Activated T-helper 17 cell treated with anti-CD3 and anti-CD28 coated beads, Interleukin-2, amount 50 U/mL, for 72 hours (primary cell): Measurements from ENCODE around the gene PRKCZ. TPM values are rescaled to one million over a fixed set of nuclear protein-coding genes. Genes with fewer than 3 reads are reported as not detected.
A peak's percentile ranks its signal among the peaks of the same experiment; 100 is the strongest.
"Not testable (repeated sequence)": the region's sequence is repeated elsewhere in the genome, so short reads cannot be mapped to it uniquely, and the experiment has no call there.

Experiments used
- ATAC-seq: fragments of 150-1000 bp; cut with Tn5 transposase; replicated peaks from 2 replicates; pipeline ENCODE4 v1.10.0; 2021; ENCODE audit warnings: mild to moderate bottlenecking, moderate library complexity
- H3K27ac Mint-ChIP-seq: one replicate; pipeline ENCODE4 v1.8.0; 2022; ENCODE audit warnings: mixed read lengths
- H3K27me3 Mint-ChIP-seq: one replicate; pipeline ENCODE4 v1.8.0; 2022; ENCODE audit warnings: mixed read lengths
- H3K36me3 Mint-ChIP-seq: one replicate; pipeline ENCODE4 v1.8.0; 2022; ENCODE audit warnings: low read depth, mild to moderate bottlenecking, mixed read lengths
- H3K4me1 Mint-ChIP-seq: one replicate; pipeline ENCODE4 v1.8.0; 2022; ENCODE audit warnings: mixed read lengths
- H3K4me3 Mint-ChIP-seq: one replicate; pipeline ENCODE4 v1.8.0; 2022; ENCODE audit warnings: mild to moderate bottlenecking, mixed read lengths
- H3K9me3 Mint-ChIP-seq: one replicate; pipeline ENCODE4 v1.8.0; 2022; ENCODE audit warnings: mixed read lengths
- total RNA-seq, 2 donors: library from RNA; stranded (reverse); gene quantifications; one replicate each; pipeline ENCODE4 v1.2.3, GENCODE V29; 2022

The PRKCZ gene
- total RNA-seq, 2 donors from 2014 or later: 12.2 to 24.7 TPM

DNA sequence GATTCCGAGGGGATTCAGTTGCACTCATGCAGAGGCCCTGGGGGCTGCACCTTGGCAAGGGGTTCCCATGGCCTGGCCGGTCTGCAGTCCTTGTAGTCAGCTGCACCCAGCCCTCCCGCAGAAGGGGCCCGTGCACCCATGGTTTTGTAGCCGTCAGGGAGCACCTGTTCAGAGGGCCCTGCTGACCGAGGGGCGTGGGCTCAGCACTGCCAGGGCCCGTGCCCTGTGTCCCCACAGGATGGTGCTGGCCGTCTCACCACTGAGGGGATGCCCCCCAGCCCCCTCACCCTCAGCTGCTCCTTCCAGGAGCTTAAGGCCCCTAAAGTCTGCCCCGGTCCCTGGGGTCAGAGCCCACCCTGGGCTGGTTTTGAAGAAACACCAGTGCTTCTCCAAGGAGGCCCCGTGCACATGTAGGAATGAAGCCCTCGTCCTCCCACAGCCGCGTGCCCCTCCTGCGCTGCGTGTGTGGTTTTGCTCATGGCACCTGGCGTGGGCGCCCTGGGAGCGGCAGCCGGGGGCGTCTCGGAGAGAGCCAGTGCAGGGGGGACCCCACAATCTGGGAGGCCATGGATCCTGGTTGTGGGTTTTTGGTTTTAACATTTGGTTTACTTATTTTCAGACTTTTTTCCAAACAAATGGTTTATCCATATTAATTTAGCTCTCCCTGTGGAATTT lies 40.1 kb downstream of the PRKCZ start:
- Mint-ChIP-seq H3K9me3 (no peaks in the 10 kb centered on the region), H3K27me3 (no peaks in the 10 kb centered on the region), H3K4me1 (peaks cover 4% of the 10 kb centered on the region), H3K36me3 (no peaks in the 10 kb centered on the region), H3K4me3 (no peak overlapping the region), H3K27ac (no peak overlapping the region)
- no peak for ATAC-seq

DNA sequence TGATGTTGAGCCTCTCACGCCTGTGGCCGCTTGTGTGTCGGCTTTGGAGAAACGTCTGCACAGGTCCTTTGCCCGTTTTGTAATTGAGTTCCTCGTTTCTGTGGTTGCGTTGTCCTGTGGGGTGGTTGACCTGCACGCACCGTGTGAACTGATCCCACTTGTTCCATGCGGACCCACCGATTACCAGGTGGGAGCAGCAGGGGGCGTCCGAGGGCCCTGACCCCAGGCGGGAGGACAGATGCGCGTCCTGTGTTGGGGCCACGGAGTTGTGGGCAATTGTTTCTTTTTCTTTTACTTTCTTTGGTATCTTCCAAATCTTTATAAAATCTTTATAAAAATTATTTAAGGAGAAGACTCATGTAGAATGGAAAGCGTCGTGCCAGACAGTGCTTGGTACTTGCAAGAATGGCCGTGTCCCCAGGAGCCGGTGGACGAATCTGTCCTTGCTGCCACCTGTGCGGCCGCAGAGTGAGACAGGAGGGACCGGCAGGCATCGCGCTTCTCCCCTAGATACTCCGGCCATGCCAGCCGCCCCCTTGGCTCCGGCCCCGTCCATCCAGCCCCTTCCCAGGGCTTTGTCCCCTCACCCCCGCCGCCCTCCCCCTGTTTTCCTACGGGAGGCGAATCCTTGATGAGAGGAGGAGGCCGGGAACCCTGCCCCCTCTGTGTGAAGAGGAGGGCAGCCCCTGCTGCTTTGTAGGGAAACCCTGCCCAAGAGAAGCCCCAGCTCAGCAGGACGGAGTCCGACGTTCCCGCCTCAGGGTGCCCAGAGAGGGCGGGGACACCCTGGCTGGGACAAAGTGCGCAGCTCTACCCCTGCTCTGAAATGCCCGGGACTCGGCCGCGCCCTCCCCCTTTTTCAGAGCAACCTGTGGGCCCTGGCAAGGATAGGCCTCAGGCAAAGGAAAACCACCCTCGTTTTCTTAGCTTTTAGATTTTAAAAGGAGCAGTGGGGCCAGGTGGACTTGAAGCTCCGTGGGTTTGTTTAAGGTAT lies 41.7 kb downstream of the PRKCZ start:
- Mint-ChIP-seq H3K27me3 (no peaks in the 10 kb centered on the region), H3K9me3 (no peaks in the 10 kb centered on the region), H3K27ac (no peak overlapping the region), H3K4me3 (no peak overlapping the region), H3K4me1 (peaks cover 4% of the 10 kb centered on the region), H3K36me3 (no peaks in the 10 kb centered on the region)
- ATAC-seq: peak; percentile 44

DNA sequence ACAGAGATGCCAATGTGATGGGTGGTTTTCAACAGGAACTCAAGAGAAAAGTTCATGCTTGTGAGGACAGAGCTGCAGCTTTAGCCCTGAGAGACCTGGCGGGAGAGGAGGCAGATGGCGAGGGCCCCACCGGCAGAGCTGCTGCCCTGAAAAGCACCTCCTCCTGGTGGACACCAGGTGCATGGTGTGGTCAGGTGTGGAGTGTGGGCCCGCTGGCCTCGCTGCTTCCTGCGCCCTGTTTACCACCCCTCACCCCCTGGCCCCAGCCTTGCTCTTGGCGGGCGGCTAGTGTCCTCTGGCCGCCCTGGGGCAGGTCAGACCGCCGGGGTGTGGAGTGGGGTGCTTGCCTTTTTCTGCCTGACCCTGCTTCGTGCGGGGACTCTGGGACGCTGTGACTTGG lies 42.8 kb downstream of the PRKCZ start:
- H3K27ac Mint-ChIP-seq: no peak overlapping the region
- H3K9me3 Mint-ChIP-seq: no peaks in the 10 kb centered on the region
- no peaks in the 10 kb centered on the region for H3K36me3 Mint-ChIP-seq
- H3K4me3 Mint-ChIP-seq: no peak overlapping the region
- no peak for ATAC-seq
- peaks cover 8% of the 10 kb centered on the region for H3K4me1 Mint-ChIP-seq
- no peaks in the 10 kb centered on the region for H3K27me3 Mint-ChIP-seq

DNA sequence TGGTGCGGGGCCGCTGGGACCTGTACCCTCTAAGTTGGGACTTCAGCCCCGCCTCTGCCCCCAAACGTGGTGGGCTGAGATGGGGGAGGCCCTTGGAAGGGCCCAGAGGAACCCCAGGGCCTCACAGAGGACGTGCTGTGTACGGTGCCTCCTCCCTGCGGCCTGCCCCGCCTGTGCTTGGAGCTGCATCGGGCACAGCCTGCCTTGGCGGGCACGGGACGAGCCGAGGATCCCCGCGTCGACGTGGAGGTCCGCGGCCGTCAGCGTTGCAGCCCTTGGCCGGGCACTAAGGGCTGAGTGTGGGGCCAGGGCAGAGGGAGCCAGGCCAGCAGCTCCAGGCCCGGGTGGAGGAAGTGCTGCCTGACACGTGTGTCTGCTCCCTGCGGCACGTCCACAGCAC lies 43.4 kb downstream of the PRKCZ start:
- H3K27me3 Mint-ChIP-seq: no peaks in the 10 kb centered on the region
- no peak for ATAC-seq
- no peak overlapping the region for H3K27ac Mint-ChIP-seq
- no peaks in the 10 kb centered on the region for H3K36me3 Mint-ChIP-seq
- no peaks in the 10 kb centered on the region for H3K9me3 Mint-ChIP-seq
- no peak overlapping the region for H3K4me3 Mint-ChIP-seq
- peaks cover 10% of the 10 kb centered on the region for H3K4me1 Mint-ChIP-seq

- not testable (repeated sequence) for H3K9me3 Mint-ChIP-seq, H3K27ac Mint-ChIP-seq, H3K36me3 Mint-ChIP-seq, H3K4me1 Mint-ChIP-seq, H3K4me3 Mint-ChIP-seq, H3K27me3 Mint-ChIP-seq, ATAC-seq
Measured at GRCh38 chr1:2094269-2095158, 44.3 kb downstream of the PRKCZ start.

DNA sequence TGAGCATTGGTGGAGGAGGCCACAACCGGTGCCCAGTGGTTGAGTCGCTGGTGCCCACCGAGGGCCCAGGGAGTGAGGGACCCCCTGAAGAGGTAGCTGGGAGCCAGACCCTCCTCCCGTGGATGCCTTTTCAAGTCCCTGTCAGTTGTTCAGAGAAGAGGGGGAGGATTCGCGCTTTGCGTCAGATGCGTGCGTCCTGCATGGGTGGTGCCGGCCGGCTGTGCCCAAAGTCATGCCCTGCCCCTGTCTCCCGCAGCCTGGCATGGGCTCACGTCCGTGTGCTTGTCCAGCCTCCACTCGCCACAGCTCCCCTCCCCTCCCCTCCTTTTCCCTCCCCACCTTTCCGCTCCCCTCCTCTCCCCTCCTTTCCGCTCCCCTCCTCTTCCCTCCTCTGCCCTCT lies 45.2 kb downstream of the PRKCZ start:
- ATAC-seq: no peak
- no peaks in the 10 kb centered on the region for H3K9me3 Mint-ChIP-seq
- H3K4me1 Mint-ChIP-seq: peaks cover 10% of the 10 kb centered on the region
- H3K27me3 Mint-ChIP-seq: no peaks in the 10 kb centered on the region
- H3K27ac Mint-ChIP-seq: no peak overlapping the region
- H3K36me3 Mint-ChIP-seq: no peaks in the 10 kb centered on the region
- no peak overlapping the region for H3K4me3 Mint-ChIP-seq

DNA sequence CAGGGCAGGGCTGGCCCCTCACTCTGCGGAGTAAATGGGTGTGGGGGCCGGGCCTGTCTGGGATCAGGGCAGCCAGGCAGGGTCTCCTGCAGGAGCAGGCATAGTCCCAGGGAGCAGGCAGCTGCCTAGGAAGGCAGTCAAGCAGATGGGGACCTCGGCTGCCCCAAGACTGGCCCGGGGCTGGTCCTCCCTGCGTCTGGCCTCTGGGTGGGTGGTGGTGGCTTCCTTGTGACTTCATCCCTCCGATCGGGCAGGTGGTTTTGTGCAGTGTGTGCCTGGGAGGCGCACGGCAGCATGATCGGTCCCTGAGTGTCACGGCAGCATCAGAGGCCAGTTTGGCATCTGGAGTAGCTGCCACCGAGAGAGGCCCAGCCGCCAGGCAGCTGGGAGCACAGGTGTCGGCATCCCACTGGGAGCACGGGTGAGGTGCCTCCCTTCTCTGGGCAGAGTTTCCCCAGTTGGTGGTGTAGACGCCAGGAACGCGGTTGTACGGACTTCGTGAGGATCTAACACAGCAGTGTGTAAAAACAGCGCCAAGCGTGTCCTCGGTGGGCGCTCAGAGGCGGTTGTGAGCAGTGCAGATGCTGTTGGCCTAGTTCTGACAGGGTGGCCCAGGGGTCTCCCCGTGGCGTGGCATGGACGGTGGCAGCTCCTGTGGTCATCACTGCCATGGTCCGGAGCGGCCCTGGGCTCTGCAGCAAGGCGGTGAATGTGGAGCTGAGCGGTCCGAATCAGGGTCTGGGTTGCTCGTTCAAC lies 45.9 kb downstream of the PRKCZ start:
- Mint-ChIP-seq H3K9me3 (no peaks in the 10 kb centered on the region), H3K36me3 (no peaks in the 10 kb centered on the region), H3K27ac (no peak overlapping the region), H3K4me1 (peaks cover 10% of the 10 kb centered on the region), H3K4me3 (no peak overlapping the region), H3K27me3 (no peaks in the 10 kb centered on the region)
- ATAC-seq: no peak

DNA sequence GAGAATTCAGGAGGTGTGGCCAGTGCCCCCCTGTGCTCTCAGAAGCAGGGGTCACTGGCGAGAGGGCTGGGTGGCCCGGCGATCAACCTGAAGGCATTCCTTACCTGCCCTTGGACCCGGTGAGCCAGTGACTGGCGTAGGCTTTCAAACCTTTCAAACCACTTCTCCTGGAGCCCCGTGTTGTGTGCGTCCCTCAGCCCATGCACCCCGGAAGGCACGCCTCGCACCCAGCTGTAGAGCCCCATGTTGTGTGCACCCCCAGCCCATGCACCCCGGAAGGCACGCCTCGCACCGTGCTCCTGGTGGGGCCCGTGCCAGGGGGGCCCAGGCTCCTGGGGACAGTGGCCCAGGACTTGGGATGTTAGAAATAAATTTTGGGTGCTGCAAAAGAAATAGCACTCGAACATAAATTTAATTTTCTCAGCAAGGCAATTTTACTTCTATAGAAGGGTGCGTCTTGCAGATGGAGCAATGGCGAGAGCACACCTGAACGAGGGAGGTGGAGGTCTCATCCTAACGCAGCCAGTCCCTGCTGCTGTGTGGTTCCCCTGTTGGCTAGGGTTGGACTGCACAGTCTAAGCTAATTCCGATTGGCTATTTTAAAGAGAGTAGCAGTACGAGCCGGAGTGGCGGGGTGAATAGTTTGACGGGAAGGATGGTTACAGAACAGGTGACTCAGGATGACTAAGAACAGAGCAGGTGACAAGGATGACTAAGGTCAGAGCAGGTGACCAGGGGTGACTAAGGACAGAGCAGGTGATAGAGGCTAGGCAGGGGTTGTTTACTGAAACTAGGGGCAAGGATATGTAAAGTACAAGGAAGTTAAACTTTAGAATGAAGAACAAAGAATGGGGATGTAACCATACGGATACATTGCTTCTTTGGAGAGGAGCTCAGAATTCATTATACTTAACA lies 47.4 kb downstream of the PRKCZ start:
- Mint-ChIP-seq H3K4me1 (peaks cover 11% of the 10 kb centered on the region), H3K27me3 (no peaks in the 10 kb centered on the region), H3K9me3 (no peaks in the 10 kb centered on the region), H3K27ac (peak overlapping the region; percentile 6), H3K36me3 (no peaks in the 10 kb centered on the region), H3K4me3 (no peak overlapping the region)
- ATAC-seq: peak; percentile 60

- no peaks in the 10 kb centered on the region for H3K9me3 Mint-ChIP-seq
- peaks cover 11% of the 10 kb centered on the region for H3K4me1 Mint-ChIP-seq
- H3K27ac Mint-ChIP-seq: peak overlapping the region; percentile 6
- no peak overlapping the region for H3K4me3 Mint-ChIP-seq
- ATAC-seq: peak; percentile 14
- H3K27me3 Mint-ChIP-seq: no peaks in the 10 kb centered on the region
- no peaks in the 10 kb centered on the region for H3K36me3 Mint-ChIP-seq
Measured at GRCh38 chr1:2098301-2098698, 48.1 kb downstream of the PRKCZ start.

DNA sequence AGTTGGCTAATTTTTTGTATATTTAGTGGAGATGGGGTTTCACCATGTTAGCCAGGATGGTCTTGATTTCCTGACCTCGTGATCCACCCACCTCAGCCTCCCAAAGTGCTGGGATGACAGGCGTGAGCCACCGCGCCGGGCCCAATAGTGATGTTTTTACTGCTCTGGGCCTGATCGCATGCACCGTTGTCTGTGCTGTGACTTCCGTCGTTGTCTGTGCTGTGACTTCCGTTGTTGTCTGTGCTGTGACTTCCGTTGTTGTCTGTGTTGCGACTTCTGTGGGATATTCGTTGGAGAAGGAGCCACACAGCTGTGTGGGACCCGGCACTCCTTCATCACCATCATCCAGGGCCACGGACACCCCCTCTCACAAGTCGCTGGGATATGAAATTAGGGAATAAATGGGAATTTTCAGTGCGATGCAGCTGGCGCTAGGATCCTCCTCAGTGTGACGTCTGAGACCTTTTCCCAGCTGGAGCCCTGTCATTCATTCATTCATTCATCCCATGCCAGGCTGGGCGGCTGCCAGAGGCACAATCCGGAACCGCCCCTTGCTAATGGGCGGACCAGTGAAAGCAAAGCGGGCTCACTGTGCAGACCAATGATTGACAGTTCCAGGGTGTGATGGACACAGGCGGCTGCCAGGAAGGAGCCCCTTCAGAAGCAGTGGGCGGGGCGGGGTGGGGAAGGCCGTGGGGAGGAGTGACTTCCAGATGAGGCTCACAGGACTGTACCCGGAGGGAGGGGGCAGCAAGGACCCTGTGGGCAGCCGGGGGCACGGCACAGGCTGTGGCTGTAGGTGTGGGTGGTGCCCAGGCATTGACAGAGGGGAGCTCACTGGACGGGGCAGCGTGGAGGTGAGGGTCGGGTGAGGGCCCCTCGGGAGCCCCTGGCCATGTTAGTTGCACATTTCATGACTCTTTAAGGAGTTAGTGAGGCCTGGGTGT lies 48.9 kb downstream of the PRKCZ start:
- Mint-ChIP-seq H3K36me3 (no peaks in the 10 kb centered on the region), H3K27me3 (no peaks in the 10 kb centered on the region), H3K27ac (no peak overlapping the region), H3K9me3 (no peaks in the 10 kb centered on the region), H3K4me3 (no peak overlapping the region), H3K4me1 (peaks cover 11% of the 10 kb centered on the region)
- no peak for ATAC-seq

GRCh38 chr1:2099886-2100779 lies 49.9 kb downstream of the PRKCZ start:
- Mint-ChIP-seq H3K27ac (no peak overlapping the region), H3K4me3 (no peak overlapping the region), H3K9me3 (no peaks in the 10 kb centered on the region), H3K36me3 (no peaks in the 10 kb centered on the region), H3K27me3 (no peaks in the 10 kb centered on the region), H3K4me1 (peaks cover 11% of the 10 kb centered on the region)
- no peak for ATAC-seq

DNA sequence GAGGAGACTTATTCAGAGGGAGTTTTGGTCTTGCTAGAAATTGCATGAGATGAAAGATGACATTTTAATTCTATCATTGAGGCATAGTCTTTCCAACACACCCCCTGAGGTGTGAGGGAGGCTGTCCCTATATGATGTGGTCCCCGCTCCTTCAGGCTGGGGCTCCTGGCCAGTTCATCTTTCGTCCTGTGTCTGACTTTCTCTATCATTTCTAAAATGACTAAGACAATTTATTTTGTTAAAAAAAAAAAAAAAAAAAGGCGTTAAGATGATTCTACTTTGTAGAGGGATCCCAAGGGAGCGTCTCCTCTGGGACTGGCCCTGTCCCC lies 50.5 kb downstream of the PRKCZ start:
- H3K4me1 Mint-ChIP-seq: peaks cover 11% of the 10 kb centered on the region

More for the DNA sequence above, 50.5 kb downstream of the PRKCZ start:
- no peaks in the 10 kb centered on the region for H3K27me3 Mint-ChIP-seq
- H3K4me3 Mint-ChIP-seq: no peak overlapping the region
- H3K9me3 Mint-ChIP-seq: no peaks in the 10 kb centered on the region
- no peak overlapping the region for H3K27ac Mint-ChIP-seq
- no peaks in the 10 kb centered on the region for H3K36me3 Mint-ChIP-seq
- no peak for ATAC-seq
